Caco-2 (cell line): ENCODE results near the gene GOLGA7B. TPM values are rescaled to one million over a fixed set of nuclear protein-coding genes. Genes with fewer than 3 reads are reported as not detected.

Experiments used
- BruUV-seq: library from RNA; stranded (reverse); fragments of 400-500 nt; replicated peaks from 2 replicates; lab custom pipeline; 2021; lab: Mats Ljungman, UMichigan
- CTCF ChIA-PET: fragments of 300-600 bp; sonication (Branson Sonifier 250); formaldehyde crosslinking; loops from one replicate; lab custom pipeline; 2022; ENCODE audit warnings: antibody characterized with exemption; lab: Charles Lee
- POLR2A ChIA-PET: fragments of 300-600 bp; sonication (Branson Sonifier 250); formaldehyde crosslinking; loops from one replicate; lab custom pipeline; 2022; ENCODE audit warnings: antibody characterized with exemption; lab: Charles Lee
- DNase-seq, 2 experiments: peaks; one replicate each; pipeline versions ENCODE4 v3.0.0 to v3.0.0-alpha.2; 2020 to 2022
- H3K27me3 ChIP-seq: replicated peaks from 2 replicates; pipeline ENCODE4 v1.6.0; 2011; ENCODE audit warnings: low read length; ENCODE audit not compliant: control insufficient read depth, insufficient read depth
- H3K36me3 ChIP-seq: 2 replicates; pipeline ENCODE4 v1.5.1; 2011; ENCODE audit warnings: low read length; ENCODE audit not compliant: control insufficient read depth, insufficient read depth
- H3K4me1 ChIP-seq: fragments of 250-450 bp; sonication (Bioruptor Pico); 2 replicates; pipeline ENCODE4 v1.5.1; 2020; ENCODE audit warnings: mild to moderate bottlenecking
- H3K4me3 ChIP-seq: 2 replicates; pipeline ENCODE4 v1.5.1; 2011; ENCODE audit warnings: low read depth, mild to moderate bottlenecking, control low read depth, low read length
- H3K9me3 ChIP-seq: fragments of 250-450 bp; sonication (Bioruptor Pico); 2 replicates; pipeline ENCODE4 v1.5.1; 2020; ENCODE audit warnings: mild to moderate bottlenecking, moderate library complexity
- H3K27ac Mint-ChIP-seq: one replicate; pipeline ENCODE4 v1.8.0; 2022; ENCODE audit warnings: mixed read lengths; ENCODE audit not compliant: unreplicated experiment
- H3K27me3 Mint-ChIP-seq: one replicate; pipeline ENCODE4 v1.8.0; 2022; ENCODE audit warnings: mixed read lengths; ENCODE audit not compliant: insufficient read depth, unreplicated experiment
- H3K36me3 Mint-ChIP-seq: one replicate; pipeline ENCODE4 v1.8.0; 2022; ENCODE audit warnings: mild to moderate bottlenecking, mixed read lengths; ENCODE audit not compliant: insufficient read depth, unreplicated experiment
- H3K4me1 Mint-ChIP-seq: one replicate; pipeline ENCODE4 v1.8.0; 2022; ENCODE audit warnings: low read depth, mixed read lengths; ENCODE audit not compliant: unreplicated experiment
- H3K4me3 Mint-ChIP-seq: one replicate; pipeline ENCODE4 v1.8.0; 2022; ENCODE audit warnings: mild to moderate bottlenecking, moderate library complexity, mixed read lengths; ENCODE audit not compliant: unreplicated experiment
- H3K9me3 Mint-ChIP-seq: one replicate; pipeline ENCODE4 v1.8.0; 2022; ENCODE audit warnings: mixed read lengths; ENCODE audit not compliant: unreplicated experiment
- intact Hi-C: fragments of 100-400 bp; cut with micrococcal nuclease; formaldehyde crosslinking; loops from one replicate; pipeline ENCODE4 v1.10.0; 2022; ENCODE audit not compliant: unreplicated experiment
- total RNA-seq: library from RNA; stranded (reverse); gene quantifications from 2 replicates; pipeline ENCODE4 v1.2.3, GENCODE V29; 2022
- TF ChIP-seq, protein P1 (sequence below), 2 experiments: fragments of 200-600 bp in 1 of 2; IDR thresholded peaks; 1 replicate in 1 of 2; 2 replicates in 1 of 2; pipeline versions ENCODE4 v1.5.1 to v1.8.0; 2011 to 2022; ENCODE audit warnings: antibody characterized with exemption in 1 of 2, control low read depth in 1 of 2, inconsistent platforms in 1 of 2, low read depth in 1 of 2, low read length in 1 of 2, mild to moderate bottlenecking in 1 of 2, moderate library complexity in 1 of 2; ENCODE audit not compliant: insufficient read depth in 1 of 2, severe bottlenecking in 1 of 2, unreplicated experiment in 1 of 2

GOLGA7B gene
- total RNA-seq, 1 experiment from 2014 or later, result 0.36 TPM

DNA sequence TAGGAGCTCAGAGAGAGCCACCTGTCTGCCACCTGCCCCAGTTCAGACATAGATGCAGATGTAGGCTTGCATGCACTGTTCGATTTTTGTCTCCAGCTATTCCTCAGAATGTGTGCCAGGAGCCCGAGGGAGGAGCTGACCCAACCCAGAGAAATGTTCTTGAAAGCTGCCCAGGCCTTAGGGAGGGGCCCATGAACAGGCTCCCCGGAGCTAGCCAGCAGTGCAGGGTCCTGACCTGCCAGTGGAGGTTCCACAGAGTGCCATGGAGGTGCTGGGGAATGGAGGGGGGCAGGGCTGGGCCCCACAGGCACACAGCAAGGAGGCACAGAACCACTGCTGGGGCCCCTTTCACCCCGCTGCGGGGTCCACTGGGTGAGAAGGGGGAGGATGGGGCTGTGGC lies 48.2 kb upstream of the GOLGA7B start:
- Histone ChIP-seq H3K9me3 (peaks cover 7% of the 10 kb centered on the region), H3K4me3 (no peak overlapping the region), H3K4me1 (no peaks in the 10 kb centered on the region), H3K36me3 (no peaks in the 10 kb centered on the region), H3K27me3 (no peaks in the 10 kb centered on the region)
- TF ChIP-seq, protein P1, sequence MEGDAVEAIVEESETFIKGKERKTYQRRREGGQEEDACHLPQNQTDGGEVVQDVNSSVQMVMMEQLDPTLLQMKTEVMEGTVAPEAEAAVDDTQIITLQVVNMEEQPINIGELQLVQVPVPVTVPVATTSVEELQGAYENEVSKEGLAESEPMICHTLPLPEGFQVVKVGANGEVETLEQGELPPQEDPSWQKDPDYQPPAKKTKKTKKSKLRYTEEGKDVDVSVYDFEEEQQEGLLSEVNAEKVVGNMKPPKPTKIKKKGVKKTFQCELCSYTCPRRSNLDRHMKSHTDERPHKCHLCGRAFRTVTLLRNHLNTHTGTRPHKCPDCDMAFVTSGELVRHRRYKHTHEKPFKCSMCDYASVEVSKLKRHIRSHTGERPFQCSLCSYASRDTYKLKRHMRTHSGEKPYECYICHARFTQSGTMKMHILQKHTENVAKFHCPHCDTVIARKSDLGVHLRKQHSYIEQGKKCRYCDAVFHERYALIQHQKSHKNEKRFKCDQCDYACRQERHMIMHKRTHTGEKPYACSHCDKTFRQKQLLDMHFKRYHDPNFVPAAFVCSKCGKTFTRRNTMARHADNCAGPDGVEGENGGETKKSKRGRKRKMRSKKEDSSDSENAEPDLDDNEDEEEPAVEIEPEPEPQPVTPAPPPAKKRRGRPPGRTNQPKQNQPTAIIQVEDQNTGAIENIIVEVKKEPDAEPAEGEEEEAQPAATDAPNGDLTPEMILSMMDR (IDR thresholded peaks at IDR 0.05; ENCODE audit: insufficient read depth in 1 of 2, low read depth in 1 of 2, low read length in 1 of 2, severe bottlenecking in 1 of 2, unreplicated experiment in 1 of 2), result no peak
- Mint-ChIP-seq H3K27me3 (no peaks in the 10 kb centered on the region), H3K36me3 (no peaks in the 10 kb centered on the region), H3K4me3 (no peak overlapping the region), H3K4me1 (no peaks in the 10 kb centered on the region), H3K9me3 (peaks cover 11% of the 10 kb centered on the region), H3K27ac (no peak overlapping the region)
- intact Hi-C loops, result no loop called here
- POLR2A ChIA-PET, result no interaction called here
- CTCF ChIA-PET, result interaction anchor here (0.7 kb wide), 1 partner anchor 20 kb away, joined by 3 read pairs; no protein-coding TSS in a partner anchor
- DNase-seq, result no peak
- no TSS peak for BruUV-seq

DNA sequence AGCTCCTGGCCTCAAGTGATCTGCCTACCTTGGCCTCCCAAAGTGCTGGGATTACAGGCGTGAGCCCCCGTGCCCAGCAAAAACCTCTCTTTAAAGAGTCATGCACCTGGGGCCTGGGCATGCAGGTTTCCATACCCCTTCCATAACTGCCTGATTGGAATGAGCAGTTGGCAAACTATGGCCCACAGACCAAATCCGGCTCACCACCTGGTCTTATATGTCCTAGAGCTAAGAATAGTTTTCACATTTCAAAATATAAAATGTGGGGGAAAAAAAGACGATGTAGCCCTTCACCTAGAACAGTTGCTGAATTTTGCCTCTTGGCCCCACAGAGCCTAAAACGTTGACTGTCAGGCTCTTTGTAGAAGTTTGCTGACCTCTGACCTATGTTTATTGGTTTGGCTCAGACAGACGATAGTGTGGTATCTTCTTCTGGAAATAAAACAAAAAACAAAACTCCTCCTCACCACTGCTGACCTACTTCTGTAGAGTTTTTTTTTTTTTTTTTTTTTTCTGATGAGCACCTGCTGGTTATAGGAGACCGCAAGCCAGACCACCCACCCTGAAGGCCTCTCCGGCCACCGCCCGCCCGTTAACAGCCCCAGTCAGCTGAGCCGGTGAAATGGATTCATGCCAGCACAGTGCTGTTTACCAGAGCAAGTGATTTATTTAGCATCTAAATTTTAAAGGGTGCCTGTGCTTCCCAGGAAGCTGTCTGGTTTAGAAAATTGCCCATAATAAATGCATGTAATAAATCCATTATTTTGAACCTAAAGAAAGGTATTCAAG lies 44.4 kb upstream of the GOLGA7B start:
- Histone ChIP-seq H3K4me3 (no peak overlapping the region), H3K9me3 (no peaks in the 10 kb centered on the region), H3K4me1 (peaks cover 3% of the 10 kb centered on the region), H3K27me3 (no peaks in the 10 kb centered on the region), H3K36me3 (no peaks in the 10 kb centered on the region)
- Mint-ChIP-seq H3K36me3 (no peaks in the 10 kb centered on the region), H3K27ac (no peak overlapping the region), H3K4me3 (no peak overlapping the region), H3K27me3 (no peaks in the 10 kb centered on the region), H3K9me3 (no peaks in the 10 kb centered on the region), H3K4me1 (no peaks in the 10 kb centered on the region)
- DNase-seq, result no peak
- intact Hi-C loops, result no loop called here
- BruUV-seq, result no TSS peak
- CTCF ChIA-PET, result interaction anchor here (0.6 kb wide), 1 partner anchor 185 kb away, joined by 5 read pairs; no protein-coding TSS in a partner anchor
- TF ChIP-seq, protein P1 (IDR thresholded peaks at IDR 0.05; ENCODE audit: insufficient read depth in 1 of 2, low read depth in 1 of 2, low read length in 1 of 2, severe bottlenecking in 1 of 2, unreplicated experiment in 1 of 2), result no peak
- POLR2A ChIA-PET, result no interaction called here

DNA sequence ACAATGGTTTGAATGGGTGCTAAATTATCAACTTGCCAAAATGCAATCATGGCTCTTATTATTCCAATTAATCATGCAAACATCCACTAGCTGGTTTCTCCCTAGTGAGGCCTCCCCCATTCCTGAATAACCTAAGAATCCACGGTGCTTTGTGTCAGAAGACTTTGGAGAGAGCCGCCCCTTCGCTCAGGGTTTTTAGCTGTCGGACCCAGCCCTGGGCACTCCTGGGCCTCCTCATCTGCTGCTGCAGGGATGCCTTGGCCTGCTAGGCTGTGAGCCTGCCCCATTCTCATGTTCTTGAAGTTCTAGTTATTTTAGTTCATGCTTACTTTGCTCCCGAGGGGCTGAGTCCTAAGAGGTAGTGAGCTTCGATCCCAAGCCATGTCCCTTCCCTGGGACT lies 43.7 kb upstream of the GOLGA7B start:
- Histone ChIP-seq H3K4me1 (peaks cover 10% of the 10 kb centered on the region), H3K27me3 (no peaks in the 10 kb centered on the region), H3K36me3 (no peaks in the 10 kb centered on the region), H3K4me3 (no peak overlapping the region), H3K9me3 (no peaks in the 10 kb centered on the region)
- Mint-ChIP-seq H3K27me3 (no peaks in the 10 kb centered on the region), H3K4me1 (no peaks in the 10 kb centered on the region), H3K4me3 (no peak overlapping the region), H3K36me3 (no peaks in the 10 kb centered on the region), H3K9me3 (no peaks in the 10 kb centered on the region), H3K27ac (no peak overlapping the region)
- POLR2A ChIA-PET, result no interaction called here
- intact Hi-C loops, result no loop called here
- no TSS peak for BruUV-seq
- CTCF ChIA-PET, result interaction anchor here (0.6 kb wide), 1 partner anchor 184 kb away, joined by 5 read pairs; no protein-coding TSS in a partner anchor
- TF ChIP-seq, protein P1 (IDR thresholded peaks at IDR 0.05; ENCODE audit: insufficient read depth in 1 of 2, low read depth in 1 of 2, low read length in 1 of 2, severe bottlenecking in 1 of 2, unreplicated experiment in 1 of 2), result no peak
- DNase-seq, result no peak
